Motor neuron (in vitro differentiated cells): ENCODE data around the gene ELP2. TPM values are rescaled to one million over a fixed set of nuclear protein-coding genes. Genes with fewer than 3 reads are reported as not detected.
A peak's percentile ranks its signal among the peaks of the same experiment; 100 is the strongest.
"Not testable (repeated sequence)": the region's sequence is repeated elsewhere in the genome, so short reads cannot be mapped to it uniquely, and the experiment has no call there.

Experiments
- ATAC-seq, 8 experiments: fragments of 200-7000 bp; cut with Tn5 transposase; replicated peaks in 6 of 8; 2 replicates each; pipeline ENCODE4 v1.8.0; 2021; ENCODE audit warnings: mild to moderate bottlenecking in 8 of 8, moderate library complexity in 8 of 8
- H3K27ac ChIP-seq, 2 donors: fragments of 250-450 bp; sonication (Bioruptor Pico); 2 replicates each; pipeline ENCODE4 v1.9.0; 2021; ENCODE audit warnings: antibody characterized with exemption in 2 of 2, mild to moderate bottlenecking in 2 of 2, moderate library complexity in 1 of 2
- H3K4me1 ChIP-seq, 2 donors: fragments of 250-450 bp; sonication (Bioruptor Pico); replicated peaks in 1 of 2; 2 replicates each; pipeline ENCODE4 v1.6.1; 2021; ENCODE audit warnings: antibody characterized with exemption in 2 of 2, mild to moderate bottlenecking in 2 of 2, moderate library complexity in 1 of 2
- H3K4me3 ChIP-seq, 5 donors: fragments of 250-450 bp; sonication (Bioruptor Pico); 2 replicates each; pipeline ENCODE4 v1.9.0; 2021; ENCODE audit warnings: antibody characterized with exemption in 5 of 5, mild to moderate bottlenecking in 5 of 5, moderate library complexity in 4 of 5
- whole genome bisulfite sequencing, 10 experiments: fragments of 450-650 bp; shearing (Covaris generic); methylation state at CpG; one replicate each; pipeline ENCODE4 v1.0.0; 2022; 5-methylcytosine and 5-hydroxymethylcytosine counted together
- in situ Hi-C, 9 experiments: fragments of 400-800 bp; cut with MboI; loops; one replicate each; pipeline ENCODE4 v1.15.0; 2021; ENCODE audit warnings: low sequenced_read_pairs in 9 of 9, low pct_unique_long_range_greater_than_20kb in 2 of 9; ENCODE audit not compliant: unreplicated experiment in 9 of 9
- total RNA-seq, 8 experiments: library from RNA; unstranded; fragments of 300-600 nt; gene quantifications; 2 replicates each; pipeline versions ENCODE4 v1.2.3 to v1.2.4, GENCODE V29; 2022

Gene ELP2
- total RNA-seq, 8 experiments from 2014 or later, result 47.7 to 80.1 (median 66.3) TPM

- H3K27ac ChIP-seq, result no peak overlapping the region
- in situ Hi-C loops, result no loop called here
- no peaks in the 10 kb centered on the region for H3K4me1 ChIP-seq
- H3K4me3 ChIP-seq, result no peak overlapping the region
- ATAC-seq, result no peak
- WGBS, 10 experiments, result 40 to 93% (median 77%) methylated on average over 1 to 7 of the region's 7 CpGs; no CpG with 5 or more reads in 2 of the 10 experiments
Measured at GRCh38 chr18:36203360-36203895, 73.7 kb downstream of the ELP2 start.

DNA sequence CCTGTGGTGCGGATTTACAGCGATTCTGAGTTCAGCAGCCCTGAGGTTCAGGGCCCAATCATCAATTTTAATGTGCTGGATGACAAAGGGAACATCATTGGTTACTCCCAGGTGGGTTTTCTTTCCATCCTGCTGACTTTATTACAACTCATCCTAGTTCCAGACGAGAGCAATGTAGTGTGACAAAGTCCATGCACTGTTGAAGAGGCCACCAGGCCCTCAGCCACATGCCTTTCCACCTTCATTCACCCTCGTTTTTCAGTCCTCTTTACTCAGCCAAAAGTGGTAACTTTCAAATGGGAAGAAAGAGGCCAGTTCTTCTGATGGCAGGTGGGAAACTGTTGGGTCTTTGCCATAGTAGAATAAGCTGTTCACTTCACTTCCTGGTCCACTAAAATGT is 75.5 kb downstream of the ELP2 start:
- in situ Hi-C loops, result no loop called here
- 73 to 100% (median 91%) methylated on average over 1 to 4 of the region's 4 CpGs; no CpG with 5 or more reads in 2 of the 10 experiments for WGBS, 10 experiments

DNA sequence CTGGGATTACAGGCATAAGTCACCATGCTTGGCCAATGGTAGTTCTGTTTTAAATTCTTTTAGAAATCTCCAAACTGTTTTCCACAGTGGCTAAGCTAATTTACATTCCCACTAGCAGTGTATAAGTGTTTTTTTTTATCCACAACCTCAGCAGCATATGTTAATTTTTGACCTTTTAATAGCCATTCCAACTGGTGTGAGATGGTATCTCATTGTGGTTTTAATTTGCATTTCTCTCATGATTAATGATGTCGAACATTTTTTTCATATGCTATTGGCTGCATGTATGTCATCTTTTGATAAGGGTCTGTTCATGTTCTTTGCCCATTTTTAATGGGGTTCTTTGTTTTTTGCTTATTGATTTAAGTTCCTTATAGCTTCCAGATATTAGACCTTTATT is 77.6 kb downstream of the ELP2 start:
- H3K27ac ChIP-seq, result no peak overlapping the region
- peak in 2 of 8 experiments; percentile 87 for ATAC-seq
- H3K4me1 ChIP-seq, result no peaks in the 10 kb centered on the region
- in situ Hi-C loops, result no loop called here
- 21 to 100% (median 82%) methylated on average over 1 of the region's 1 CpG; no CpG with 5 or more reads in 1 of the 10 experiments for WGBS, 10 experiments
- H3K4me3 ChIP-seq, result no peak overlapping the region

More for the DNA sequence above, 75.5 kb downstream of the ELP2 start:
- ATAC-seq, result no peak
- Histone ChIP-seq H3K27ac (no peak overlapping the region), H3K4me1 (no peaks in the 10 kb centered on the region), H3K4me3 (no peak overlapping the region)

GRCh38 chr18:36207969-36208368 is 78.3 kb downstream of the ELP2 start:
- H3K4me3 ChIP-seq, H3K27ac ChIP-seq, in situ Hi-C loops, ATAC-seq, H3K4me1 ChIP-seq: not testable (repeated sequence)
- 87 to 100% (median 100%) methylated on average over 1 to 2 of the region's 2 CpGs; no CpG with 5 or more reads in 3 of the 10 experiments for WGBS, 10 experiments

DNA sequence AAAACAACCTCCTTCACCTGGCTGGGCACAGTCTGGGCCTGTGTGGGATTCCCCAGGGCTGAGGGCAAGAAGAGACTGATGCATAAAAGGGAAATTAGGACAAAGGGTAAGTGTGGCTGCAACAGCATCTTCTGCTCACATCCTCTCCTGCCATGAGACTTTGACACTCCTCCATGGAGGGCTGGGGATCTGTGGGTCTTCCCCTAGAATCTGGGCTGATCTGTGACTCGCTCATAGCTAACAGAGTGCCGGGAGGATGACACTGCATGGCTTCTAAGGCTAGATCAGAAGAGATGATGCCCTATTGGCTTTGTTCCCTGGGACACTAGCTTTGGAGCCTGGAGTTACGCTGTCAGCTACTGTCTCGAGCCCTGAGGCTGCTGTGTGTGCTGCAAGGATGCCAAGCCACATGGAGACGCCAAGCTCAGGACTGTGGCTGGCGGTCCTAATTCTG is 81.9 kb downstream of the ELP2 start:
- Histone ChIP-seq H3K4me3 (no peak overlapping the region), H3K4me1 (no peaks in the 10 kb centered on the region), H3K27ac (no peak overlapping the region)
- in situ Hi-C loops, result no loop called here
- WGBS, 10 experiments, result 20 to 100% (median 81%) methylated on average over 1 to 4 of the region's 6 CpGs; no CpG with 5 or more reads in 6 of the 10 experiments
- no peak for ATAC-seq

DNA sequence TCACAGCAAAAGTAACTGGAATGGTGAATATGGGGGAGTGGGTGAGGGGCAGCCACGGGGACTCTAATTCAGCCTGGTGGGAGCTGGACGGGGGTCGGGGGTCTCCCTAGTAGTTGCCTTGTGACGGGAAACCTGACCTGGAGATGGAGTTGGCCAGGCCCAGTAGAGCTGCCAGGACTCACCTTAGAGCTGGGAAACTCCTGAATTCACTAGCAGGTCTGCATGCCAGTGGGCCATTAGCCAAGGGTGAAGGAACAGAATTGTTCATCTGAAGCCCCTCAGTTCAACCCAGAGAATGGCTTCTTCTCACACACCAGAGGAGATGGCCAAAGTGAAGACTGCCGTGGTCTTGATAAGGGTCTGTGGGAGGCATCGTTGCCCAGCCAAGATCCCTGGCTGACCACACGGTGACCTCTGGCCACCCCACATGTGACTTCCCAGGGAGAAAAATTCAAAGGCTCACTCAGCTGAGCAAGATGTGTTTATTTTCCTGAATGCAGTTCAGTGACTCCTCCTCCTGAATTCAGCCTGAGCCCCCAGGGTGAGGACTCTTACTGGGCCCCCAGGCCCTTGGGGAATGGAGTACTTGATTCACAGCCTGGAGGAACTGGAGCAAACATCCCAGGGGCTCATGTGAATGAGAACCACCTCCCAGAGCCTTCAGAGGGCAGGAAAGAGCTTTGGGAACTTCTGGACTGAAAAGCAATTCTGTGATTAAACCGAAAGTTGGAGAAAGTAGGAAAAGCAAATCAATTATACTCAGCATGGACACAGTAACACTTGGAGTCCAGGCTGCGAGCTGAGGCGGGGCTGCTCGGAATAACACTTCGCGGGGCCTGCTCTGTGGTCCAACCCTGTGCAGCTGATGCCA is 82.8 kb downstream of the ELP2 start:
- 48 to 92% (median 77%) methylated on average over 1 to 9 of the region's 13 CpGs; no CpG with 5 or more reads in 2 of the 10 experiments for WGBS, 10 experiments

DNA sequence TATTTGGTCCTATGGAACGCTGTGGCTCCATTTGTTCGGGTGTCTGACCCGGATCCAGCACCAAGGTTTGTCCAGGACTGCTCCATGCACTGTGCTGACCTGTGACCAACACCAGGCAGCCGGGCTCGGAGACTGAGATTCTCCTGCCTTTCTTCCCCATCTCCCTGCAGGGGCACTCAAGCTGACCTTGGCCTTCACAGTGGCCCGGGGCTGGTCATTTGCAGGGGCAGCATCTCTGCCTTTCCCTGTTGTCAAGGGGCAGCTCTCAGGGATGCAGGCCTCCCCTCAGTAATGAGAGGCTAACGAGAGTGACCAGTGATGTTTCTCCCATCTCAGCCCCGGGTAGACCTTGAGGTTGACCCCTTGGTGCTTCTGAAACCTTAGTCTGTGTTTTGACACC is 85.1 kb downstream of the ELP2 start:
- 79 to 100% (median 86%) methylated on average over 1 to 7 of the region's 8 CpGs; no CpG with 5 or more reads in 5 of the 10 experiments for WGBS, 10 experiments
- ATAC-seq, result no peak
- Histone ChIP-seq H3K4me1 (no peaks in the 10 kb centered on the region), H3K27ac (no peak overlapping the region), H3K4me3 (no peak overlapping the region)
- in situ Hi-C loops, result no loop called here

More for the DNA sequence above, 82.8 kb downstream of the ELP2 start:
- Histone ChIP-seq H3K27ac (no peak overlapping the region), H3K4me3 (no peak overlapping the region), H3K4me1 (no peaks in the 10 kb centered on the region)
- ATAC-seq, result peak in 3 of 8 experiments; percentile 79 to 82 (median 82)
- in situ Hi-C loops, result no loop called here

- Histone ChIP-seq H3K27ac (no peak overlapping the region), H3K4me1 (no peaks in the 10 kb centered on the region), H3K4me3 (no peak overlapping the region)
- no peak for ATAC-seq
- 93 to 100% methylated on average over 2 to 5 of the region's 9 CpGs; no CpG with 5 or more reads in 8 of the 10 experiments for WGBS, 10 experiments
- in situ Hi-C loops, result no loop called here
Measured at GRCh38 chr18:36215577-36215976, 85.9 kb downstream of the ELP2 start.

DNA sequence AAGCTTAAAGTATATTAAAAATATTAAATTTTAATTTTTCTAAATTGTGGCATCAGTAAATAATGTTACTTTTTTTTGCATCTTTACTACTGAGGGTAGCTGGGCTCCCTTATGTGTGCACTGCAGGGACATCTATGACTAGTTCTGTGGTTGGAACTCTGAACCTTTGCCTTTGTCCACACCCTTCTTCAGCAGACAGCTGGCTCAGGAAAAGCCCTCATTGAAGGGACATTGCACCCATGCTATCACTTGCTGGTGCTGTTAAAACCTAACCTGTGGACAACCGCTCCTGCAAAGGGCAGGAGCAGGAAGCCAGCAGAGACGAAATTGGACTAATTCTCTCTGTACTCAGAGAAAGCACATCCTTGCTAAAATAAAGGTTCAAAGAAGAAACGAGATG is 87.6 kb downstream of the ELP2 start:
- no peaks in the 10 kb centered on the region for H3K4me1 ChIP-seq
- no peak overlapping the region for H3K27ac ChIP-seq
- no peak overlapping the region for H3K4me3 ChIP-seq
- peak in 1 of 8 experiments; percentile 11 for ATAC-seq
- 71 to 100% (median 89%) methylated on average over 1 to 3 of the region's 3 CpGs; no CpG with 5 or more reads in 3 of the 10 experiments for WGBS, 10 experiments
- in situ Hi-C loops, result no loop called here

GRCh38 chr18:36229188-36229587 is 99.5 kb downstream of the ELP2 start:
- Histone ChIP-seq H3K27ac (no peak overlapping the region), H3K4me3 (no peak overlapping the region), H3K4me1 (no peaks in the 10 kb centered on the region)
- in situ Hi-C loops, result no loop called here
- 14 to 88% (median 59%) methylated on average over 1 of the region's 1 CpG for WGBS, 10 experiments
- ATAC-seq, result no peak

Other genes starting within 250 kb of the ELP2 start
- gene RPRD1A, start 62.3 kb upstream of the ELP2 start, total RNA-seq, result 10 to 100 TPM; 39.8 to 79.4 (median 66.1) TPM
- 100 to 1,000 TPM in 4 of 8 experiments, 10 to 100 TPM in 4; 34.9 to 146 (median 99.8) TPM for gene SLC39A6, start 559 bp upstream of the ELP2 start, total RNA-seq
- 10 to 100 TPM in 2 of 8 experiments, 1 to 10 TPM in 3, under 1 TPM in 3; 0.43 to 15.1 (median 1.3) TPM for gene MOCOS, start 57.6 kb downstream of the ELP2 start, total RNA-seq
- 10 to 100 TPM in 5 of 8 experiments, 1 to 10 TPM in 3; 1.2 to 36.1 (median 21.8) TPM for gene FHOD3, start 167.8 kb downstream of the ELP2 start, total RNA-seq